K562 (cell line): Measurements from ENCODE around the gene CORO2A.

Experiments used
- LARP7 ChIP-seq: fragments of 450-650 bp; IDR thresholded peaks from 2 replicates; pipeline ENCODE4 v1.6.1; 2016
- POLR2AphosphoS5 ChIP-seq: IDR thresholded peaks from 2 replicates; pipeline ENCODE4 v1.6.1; 2011; ENCODE audit warnings: mild to moderate bottlenecking, low read depth, low read length, moderate library complexity; ENCODE audit not compliant: control insufficient read depth, insufficient read depth
- ZFP1 ChIP-seq: fragments of 450-650 bp; formaldehyde crosslinking; IDR thresholded peaks from 2 replicates; pipeline ENCODE4 v1.4.0; 2020; ENCODE audit warnings: mild to moderate bottlenecking, mixed read lengths
- TF ChIP-seq, protein P1 (sequence below): fragments of 450-650 bp; IDR thresholded peaks from 2 replicates; pipeline ENCODE4 v1.6.1; 2017; ENCODE audit warnings: mild to moderate bottlenecking, moderate library complexity
- TF ChIP-seq, protein P2 (sequence below): fragments of 450-650 bp; formaldehyde crosslinking; IDR thresholded peaks from 2 replicates; pipeline ENCODE4 v1.4.0; 2022; ENCODE audit warnings: missing genetic modification characterization
- TF ChIP-seq, protein P3 (sequence below): IDR thresholded peaks from 2 replicates; pipeline ENCODE4 v1.6.1; 2011; ENCODE audit not compliant: insufficient read length; ENCODE audit errors: extremely low read depth
- TF ChIP-seq, protein P4 (sequence below): fragments of 250-450 bp; sonication (Bioruptor Pico); IDR thresholded peaks from 2 replicates; pipeline ENCODE4 v1.8.0; 2021; ENCODE audit warnings: borderline replicate concordance, mild to moderate bottlenecking, moderate library complexity; ENCODE audit not compliant: poor library complexity, severe bottlenecking

DNA sequence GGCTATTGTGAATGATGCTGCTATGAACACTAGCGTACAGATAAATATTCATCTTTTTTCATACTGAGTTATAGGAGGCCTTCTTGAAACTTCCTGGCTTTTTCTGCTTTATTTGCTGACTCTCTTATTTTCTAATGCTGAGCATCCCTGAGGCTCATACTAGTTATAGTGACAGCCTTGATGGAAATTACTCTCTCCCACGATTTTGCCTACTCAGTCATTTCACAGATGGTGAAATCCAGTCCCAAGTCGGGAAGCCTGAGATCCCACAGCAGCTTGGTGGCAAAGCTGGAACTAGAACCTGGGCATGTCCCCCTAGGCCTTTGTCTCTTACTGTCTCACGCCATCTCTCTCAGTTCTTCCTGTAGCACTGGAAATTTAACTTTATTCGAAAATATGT, 113.5 kb downstream of the CORO2A start:
- no peak for TF ChIP-seq LARP7
- TF ChIP-seq POLR2AphosphoS5 = no peak
- TF ChIP-seq ZFP1 (CRISPR knock-in tag) = no peak
- TF ChIP-seq, protein P1, sequence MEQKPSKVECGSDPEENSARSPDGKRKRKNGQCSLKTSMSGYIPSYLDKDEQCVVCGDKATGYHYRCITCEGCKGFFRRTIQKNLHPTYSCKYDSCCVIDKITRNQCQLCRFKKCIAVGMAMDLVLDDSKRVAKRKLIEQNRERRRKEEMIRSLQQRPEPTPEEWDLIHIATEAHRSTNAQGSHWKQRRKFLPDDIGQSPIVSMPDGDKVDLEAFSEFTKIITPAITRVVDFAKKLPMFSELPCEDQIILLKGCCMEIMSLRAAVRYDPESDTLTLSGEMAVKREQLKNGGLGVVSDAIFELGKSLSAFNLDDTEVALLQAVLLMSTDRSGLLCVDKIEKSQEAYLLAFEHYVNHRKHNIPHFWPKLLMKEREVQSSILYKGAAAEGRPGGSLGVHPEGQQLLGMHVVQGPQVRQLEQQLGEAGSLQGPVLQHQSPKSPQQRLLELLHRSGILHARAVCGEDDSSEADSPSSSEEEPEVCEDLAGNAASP = no peak
- TF ChIP-seq, protein P2, sequence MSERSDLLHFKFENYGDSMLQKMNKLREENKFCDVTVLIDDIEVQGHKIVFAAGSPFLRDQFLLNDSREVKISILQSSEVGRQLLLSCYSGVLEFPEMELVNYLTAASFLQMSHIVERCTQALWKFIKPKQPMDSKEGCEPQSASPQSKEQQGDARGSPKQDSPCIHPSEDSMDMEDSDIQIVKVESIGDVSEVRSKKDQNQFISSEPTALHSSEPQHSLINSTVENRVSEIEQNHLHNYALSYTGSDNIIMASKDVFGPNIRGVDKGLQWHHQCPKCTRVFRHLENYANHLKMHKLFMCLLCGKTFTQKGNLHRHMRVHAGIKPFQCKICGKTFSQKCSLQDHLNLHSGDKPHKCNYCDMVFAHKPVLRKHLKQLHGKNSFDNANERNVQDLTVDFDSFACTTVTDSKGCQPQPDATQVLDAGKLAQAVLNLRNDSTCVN (CRISPR knock-in tag) = no peak
- TF ChIP-seq, protein P3, sequence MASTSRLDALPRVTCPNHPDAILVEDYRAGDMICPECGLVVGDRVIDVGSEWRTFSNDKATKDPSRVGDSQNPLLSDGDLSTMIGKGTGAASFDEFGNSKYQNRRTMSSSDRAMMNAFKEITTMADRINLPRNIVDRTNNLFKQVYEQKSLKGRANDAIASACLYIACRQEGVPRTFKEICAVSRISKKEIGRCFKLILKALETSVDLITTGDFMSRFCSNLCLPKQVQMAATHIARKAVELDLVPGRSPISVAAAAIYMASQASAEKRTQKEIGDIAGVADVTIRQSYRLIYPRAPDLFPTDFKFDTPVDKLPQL = no peak
- TF ChIP-seq, protein P4, sequence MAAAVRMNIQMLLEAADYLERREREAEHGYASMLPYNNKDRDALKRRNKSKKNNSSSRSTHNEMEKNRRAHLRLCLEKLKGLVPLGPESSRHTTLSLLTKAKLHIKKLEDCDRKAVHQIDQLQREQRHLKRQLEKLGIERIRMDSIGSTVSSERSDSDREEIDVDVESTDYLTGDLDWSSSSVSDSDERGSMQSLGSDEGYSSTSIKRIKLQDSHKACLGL = no peak
